Measurements from ENCODE around the gene LIMS2.

The LIMS2 gene

GRCh38 chr2:127609031-127609751, 66.1 kb downstream of the LIMS2 start:
- no peak for ATAC-seq
- no peaks in the 10 kb centered on the region for H3K27me3 Mint-ChIP-seq
- peaks cover 30% of the 10 kb centered on the region for H3K4me1 Mint-ChIP-seq

GRCh38 chr2:127608061-127609030, 67.0 kb downstream of the LIMS2 start:
- no peak for ATAC-seq

More at GRCh38 chr2:127609031-127609751, 66.1 kb downstream of the LIMS2 start:
- peaks cover 13% of the 10 kb centered on the region for H3K36me3 Mint-ChIP-seq
- peaks cover 14% of the 10 kb centered on the region for H3K9me3 Mint-ChIP-seq
- no peak overlapping the region for H3K4me3 Mint-ChIP-seq
- no peak overlapping the region for H3K27ac Mint-ChIP-seq

GRCh38 chr2:127607399-127607908, 67.9 kb downstream of the LIMS2 start:
- peaks cover 7% of the 10 kb centered on the region for H3K9me3 Mint-ChIP-seq
- H3K4me1 Mint-ChIP-seq, result peaks cover 30% of the 10 kb centered on the region
- H3K4me3 Mint-ChIP-seq, result no peak overlapping the region
- H3K36me3 Mint-ChIP-seq, result no peaks in the 10 kb centered on the region
- peak; percentile 20 for ATAC-seq
- no peak overlapping the region for H3K27ac Mint-ChIP-seq
- no peaks in the 10 kb centered on the region for H3K27me3 Mint-ChIP-seq

More at GRCh38 chr2:127608061-127609030, 67.0 kb downstream of the LIMS2 start:
- Mint-ChIP-seq H3K9me3 (peaks cover 8% of the 10 kb centered on the region), H3K27me3 (no peaks in the 10 kb centered on the region), H3K36me3 (peaks cover 5% of the 10 kb centered on the region), H3K4me1 (peaks cover 30% of the 10 kb centered on the region), H3K4me3 (no peak overlapping the region), H3K27ac (no peak overlapping the region)

- Mint-ChIP-seq H3K4me1 (peaks cover 30% of the 10 kb centered on the region), H3K27ac (no peak overlapping the region), H3K36me3 (no peaks in the 10 kb centered on the region), H3K27me3 (no peaks in the 10 kb centered on the region), H3K4me3 (no peak overlapping the region), H3K9me3 (peaks cover 7% of the 10 kb centered on the region)
- ATAC-seq, result no peak
Observed at GRCh38 chr2:127606625-127607398, 68.5 kb downstream of the LIMS2 start.

GRCh38 chr2:127605691-127606263, 69.6 kb downstream of the LIMS2 start:
- H3K4me1 Mint-ChIP-seq, result peaks cover 30% of the 10 kb centered on the region
- no peak overlapping the region for H3K4me3 Mint-ChIP-seq
- no peaks in the 10 kb centered on the region for H3K36me3 Mint-ChIP-seq
- no peaks in the 10 kb centered on the region for H3K27me3 Mint-ChIP-seq
- peaks cover 4% of the 10 kb centered on the region for H3K9me3 Mint-ChIP-seq
- ATAC-seq, result peak; percentile 62
- H3K27ac Mint-ChIP-seq, result no peak overlapping the region

GRCh38 chr2:127604986-127605385, 70.3 kb downstream of the LIMS2 start:
- Mint-ChIP-seq H3K4me1 (peaks cover 30% of the 10 kb centered on the region), H3K27me3 (no peaks in the 10 kb centered on the region), H3K9me3 (peaks cover 3% of the 10 kb centered on the region), H3K27ac (no peak overlapping the region), H3K4me3 (no peak overlapping the region), H3K36me3 (no peaks in the 10 kb centered on the region)
- no peak for ATAC-seq

GRCh38 chr2:127599211-127599610, 76.1 kb downstream of the LIMS2 start:
- Mint-ChIP-seq H3K9me3 (peaks cover 8% of the 10 kb centered on the region), H3K27ac (no peak overlapping the region), H3K36me3 (peaks cover 8% of the 10 kb centered on the region), H3K4me3 (no peak overlapping the region), H3K27me3 (no peaks in the 10 kb centered on the region), H3K4me1 (peaks cover 15% of the 10 kb centered on the region)
- ATAC-seq, result no peak

GRCh38 chr2:127598711-127599110, 76.6 kb downstream of the LIMS2 start:
- Mint-ChIP-seq H3K27ac (no peak overlapping the region), H3K27me3 (no peaks in the 10 kb centered on the region)

GRCh38 chr2:127597984-127598380, 77.3 kb downstream of the LIMS2 start:
- Mint-ChIP-seq H3K9me3 (peaks cover 6% of the 10 kb centered on the region), H3K36me3 (peaks cover 8% of the 10 kb centered on the region), H3K4me3 (no peak overlapping the region), H3K27me3 (no peaks in the 10 kb centered on the region), H3K4me1 (peaks cover 18% of the 10 kb centered on the region), H3K27ac (no peak overlapping the region)
- ATAC-seq, result no peak

More at GRCh38 chr2:127598711-127599110, 76.6 kb downstream of the LIMS2 start:
- H3K9me3 Mint-ChIP-seq, result peaks cover 8% of the 10 kb centered on the region
- no peak overlapping the region for H3K4me3 Mint-ChIP-seq
- peaks cover 18% of the 10 kb centered on the region for H3K4me1 Mint-ChIP-seq
- ATAC-seq, result no peak
- peaks cover 8% of the 10 kb centered on the region for H3K36me3 Mint-ChIP-seq

- Mint-ChIP-seq H3K4me1 (peaks cover 18% of the 10 kb centered on the region), H3K4me3 (no peak overlapping the region), H3K9me3 (peaks cover 5% of the 10 kb centered on the region), H3K27ac (no peak overlapping the region), H3K36me3 (peaks cover 8% of the 10 kb centered on the region), H3K27me3 (no peaks in the 10 kb centered on the region)
- ATAC-seq, result no peak
Observed at GRCh38 chr2:127597046-127597983, 78.0 kb downstream of the LIMS2 start.

- no peak for ATAC-seq
- Mint-ChIP-seq H3K9me3 (peaks cover 5% of the 10 kb centered on the region), H3K36me3 (peaks cover 8% of the 10 kb centered on the region), H3K27ac (no peak overlapping the region), H3K27me3 (no peaks in the 10 kb centered on the region), H3K4me3 (no peak overlapping the region), H3K4me1 (peaks cover 21% of the 10 kb centered on the region)
Observed at GRCh38 chr2:127596311-127597045, 78.9 kb downstream of the LIMS2 start.

GRCh38 chr2:127594116-127594591, 81.2 kb downstream of the LIMS2 start:
- no peaks in the 10 kb centered on the region for H3K27me3 Mint-ChIP-seq
- no peak overlapping the region for H3K27ac Mint-ChIP-seq
- H3K4me3 Mint-ChIP-seq, result no peak overlapping the region
- peaks cover 8% of the 10 kb centered on the region for H3K36me3 Mint-ChIP-seq
- no peak for ATAC-seq
- peaks cover 5% of the 10 kb centered on the region for H3K9me3 Mint-ChIP-seq
- peaks cover 28% of the 10 kb centered on the region for H3K4me1 Mint-ChIP-seq

All from stimulated activated memory B cell treated with anti-CD40 and anti-IgM and Interleukin-4, amounts not matched to agents 10 μg/mL and 1 μg/mL and 100 μg/mL, for 72 hours (primary cell).